ENCODE measurements around the gene ZNF556.

ZNF556 gene

DNA sequence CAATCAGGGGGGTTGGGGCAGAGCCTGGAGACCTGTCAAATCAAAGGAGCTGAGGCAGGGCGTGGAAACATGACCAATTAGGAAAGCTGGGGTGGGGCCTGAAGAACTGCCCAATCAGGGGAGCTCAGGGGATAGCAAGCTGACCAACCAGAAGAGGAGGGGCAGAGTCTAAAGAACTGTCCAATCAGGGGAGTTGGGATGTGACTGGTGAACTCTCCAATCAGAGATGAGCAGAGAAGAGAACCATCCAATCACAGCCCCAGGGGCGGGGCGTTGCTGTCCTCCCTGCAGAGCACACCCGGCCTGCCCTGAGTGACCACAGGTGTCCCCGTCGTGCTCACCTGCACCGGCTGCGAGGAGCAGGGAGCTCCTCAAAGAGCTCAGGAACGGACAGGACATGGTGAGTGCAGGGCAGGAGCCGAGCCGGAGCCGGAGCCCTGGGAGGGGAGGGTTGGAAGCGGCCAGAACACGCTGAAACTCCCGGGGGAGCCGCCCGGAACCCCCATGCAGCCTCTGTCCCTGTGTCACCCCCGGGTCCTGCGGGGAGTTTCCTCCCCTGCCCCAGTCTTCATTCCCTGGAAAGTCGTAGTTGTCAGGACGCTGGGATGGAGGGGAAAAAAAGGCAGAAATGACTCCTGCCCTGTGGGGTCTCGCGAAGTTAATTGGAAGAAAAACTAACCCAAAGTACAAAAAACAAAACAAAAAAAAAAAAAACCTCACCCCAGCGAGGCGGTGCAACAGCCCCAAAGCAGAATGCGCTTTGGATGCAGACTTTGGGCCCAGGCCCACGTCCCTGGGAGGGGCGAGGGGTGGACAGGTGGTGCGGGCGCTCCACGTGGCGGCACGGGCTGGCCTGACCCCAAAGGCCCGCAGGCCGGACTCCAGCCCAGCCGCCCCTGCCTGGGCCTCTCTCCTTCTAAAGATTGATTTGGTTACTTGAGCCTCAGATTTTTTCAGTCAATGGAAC lies at the start of gene ZNF556:
TSS of gene ZNF556 (plus strand) at position 311 of the 967 bp plus-strand sequence. CDS start at position 398, 87 bp downstream.
- H3K36me3 Mint-ChIP-seq (ENCODE audit: low read depth) = no peaks in the 10 kb centered on the region
- peak within 1 kb of the TSS; percentile 82 to 96 (median 95) for H3K27ac Mint-ChIP-seq
- H3K9me3 Mint-ChIP-seq = peaks cover 43% of the 10 kb centered on the region
- TF ChIP-seq, protein P1, sequence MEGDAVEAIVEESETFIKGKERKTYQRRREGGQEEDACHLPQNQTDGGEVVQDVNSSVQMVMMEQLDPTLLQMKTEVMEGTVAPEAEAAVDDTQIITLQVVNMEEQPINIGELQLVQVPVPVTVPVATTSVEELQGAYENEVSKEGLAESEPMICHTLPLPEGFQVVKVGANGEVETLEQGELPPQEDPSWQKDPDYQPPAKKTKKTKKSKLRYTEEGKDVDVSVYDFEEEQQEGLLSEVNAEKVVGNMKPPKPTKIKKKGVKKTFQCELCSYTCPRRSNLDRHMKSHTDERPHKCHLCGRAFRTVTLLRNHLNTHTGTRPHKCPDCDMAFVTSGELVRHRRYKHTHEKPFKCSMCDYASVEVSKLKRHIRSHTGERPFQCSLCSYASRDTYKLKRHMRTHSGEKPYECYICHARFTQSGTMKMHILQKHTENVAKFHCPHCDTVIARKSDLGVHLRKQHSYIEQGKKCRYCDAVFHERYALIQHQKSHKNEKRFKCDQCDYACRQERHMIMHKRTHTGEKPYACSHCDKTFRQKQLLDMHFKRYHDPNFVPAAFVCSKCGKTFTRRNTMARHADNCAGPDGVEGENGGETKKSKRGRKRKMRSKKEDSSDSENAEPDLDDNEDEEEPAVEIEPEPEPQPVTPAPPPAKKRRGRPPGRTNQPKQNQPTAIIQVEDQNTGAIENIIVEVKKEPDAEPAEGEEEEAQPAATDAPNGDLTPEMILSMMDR (IDR thresholded peaks at IDR 0.05; ENCODE audit: unreplicated experiment in 3 of 3) = no peak
- H3K4me1 Mint-ChIP-seq = peaks cover 28% of the 10 kb centered on the region
- peak within 1 kb of the TSS in 2 of 3 experiments; percentile 74 to 77 for H3K4me3 Mint-ChIP-seq
- H3K27me3 Mint-ChIP-seq (ENCODE audit: low read depth) = peaks cover 3% of the 10 kb centered on the region

DNA sequence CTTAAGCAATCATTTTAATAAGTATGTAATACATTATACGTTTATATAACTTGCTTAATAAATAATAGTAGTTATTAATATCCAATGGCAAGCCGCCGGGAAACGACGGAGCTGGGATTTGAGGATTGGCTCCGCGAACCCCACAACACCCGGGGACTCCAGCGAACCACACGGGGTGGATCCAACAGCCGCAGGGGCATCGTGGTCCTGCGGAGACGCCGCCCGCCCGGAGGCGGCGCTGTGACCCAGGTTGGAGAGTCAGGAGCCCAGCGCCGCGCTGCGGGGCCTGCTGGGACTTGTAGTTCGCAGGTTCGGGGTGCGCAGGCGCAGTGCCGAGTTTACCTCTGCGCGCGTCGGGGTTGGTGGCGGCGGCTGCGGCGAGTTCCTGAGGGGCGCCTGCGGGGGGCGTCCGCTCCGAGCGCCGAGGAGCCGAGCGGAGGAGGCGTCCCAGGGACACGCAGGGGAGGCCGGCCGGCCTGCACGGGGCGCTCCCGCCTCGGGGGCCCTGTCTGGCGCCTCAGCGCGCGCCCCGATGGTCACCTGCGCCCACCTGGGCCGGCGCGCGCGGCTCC lies 47.5 kb upstream of the ZNF556 start, which contains the start of gene ZNF554:
TSS of gene ZNF554 (plus strand) at position 329 of the 572 bp plus-strand sequence. CDS start at position 533, 204 bp downstream.
- TF ChIP-seq, protein P1 (IDR thresholded peaks at IDR 0.05; ENCODE audit: unreplicated experiment in 3 of 3) = peak; percentile 95 to 98 (median 96)
- peaks cover 3% of the 10 kb centered on the region for H3K9me3 Mint-ChIP-seq
- no peaks in the 10 kb centered on the region for H3K27me3 Mint-ChIP-seq (ENCODE audit: low read depth)
- H3K27ac Mint-ChIP-seq = peak within 1 kb of the TSS in 1 of 3 experiments; percentile 43
- H3K36me3 Mint-ChIP-seq (ENCODE audit: low read depth) = peaks cover 23% of the 10 kb centered on the region
- H3K4me3 Mint-ChIP-seq = peak within 1 kb of the TSS; percentile 92 to 96 (median 94)
- H3K4me1 Mint-ChIP-seq = no peaks in the 10 kb centered on the region

DNA sequence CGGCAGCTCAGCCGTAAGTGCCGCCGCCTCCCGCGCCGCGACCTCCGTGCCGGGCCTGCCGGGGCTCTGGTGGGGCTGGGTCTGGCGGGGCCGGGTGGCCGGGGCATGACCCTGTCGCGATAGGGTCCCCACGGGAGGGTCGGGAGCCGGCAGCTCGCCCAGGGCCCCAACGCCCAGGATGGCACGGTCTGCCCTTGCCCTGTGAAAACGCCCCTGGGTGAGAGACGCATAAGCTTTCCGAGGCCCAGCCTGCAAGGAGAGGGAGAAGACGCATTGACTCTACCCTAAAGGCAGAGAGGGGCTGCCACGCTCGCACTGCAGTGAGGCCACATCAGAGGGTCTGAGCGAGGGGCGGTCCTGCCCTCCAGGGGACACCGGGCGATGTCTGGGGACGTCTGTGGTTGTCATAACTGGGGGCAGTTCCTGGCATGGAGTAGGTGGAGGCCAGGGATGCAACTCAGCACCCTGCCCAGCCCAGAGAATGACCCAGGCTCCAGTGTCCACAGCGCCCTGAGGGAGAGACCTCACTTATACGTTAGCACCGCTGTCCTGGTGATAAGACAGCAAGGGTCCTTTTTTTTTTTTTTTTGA lies 46.9 kb upstream of the ZNF556 start:
- H3K4me3 Mint-ChIP-seq = peak overlapping the region; percentile 92 to 96 (median 94)
- H3K9me3 Mint-ChIP-seq = peaks cover 5% of the 10 kb centered on the region
- H3K27me3 Mint-ChIP-seq (ENCODE audit: low read depth) = no peaks in the 10 kb centered on the region
- H3K27ac Mint-ChIP-seq = peak overlapping the region in 1 of 3 experiments; percentile 43
- peaks cover 29% of the 10 kb centered on the region for H3K36me3 Mint-ChIP-seq (ENCODE audit: low read depth)
- TF ChIP-seq, protein P1 (IDR thresholded peaks at IDR 0.05; ENCODE audit: unreplicated experiment in 3 of 3) = no peak
- no peaks in the 10 kb centered on the region for H3K4me1 Mint-ChIP-seq

DNA sequence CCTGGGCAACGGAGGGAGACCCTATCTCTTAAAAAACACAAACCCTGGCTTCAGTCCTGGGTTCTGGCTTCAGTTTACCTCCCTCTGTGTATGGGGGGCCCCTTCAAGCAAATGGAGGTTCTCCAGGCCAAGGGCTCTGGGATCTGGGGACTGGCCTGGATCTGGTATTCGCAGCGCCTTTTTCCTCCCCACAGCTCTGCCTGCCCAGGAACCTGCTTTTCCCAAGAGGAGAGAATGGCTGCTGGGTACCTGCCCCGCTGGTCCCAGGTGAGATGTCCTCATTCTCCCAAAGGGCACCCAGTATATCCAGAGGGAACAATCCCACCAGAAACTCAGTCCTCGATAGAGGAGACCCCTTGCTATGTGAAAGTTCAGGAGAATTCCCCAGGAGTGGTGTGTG lies 44.3 kb upstream of the ZNF556 start:
- TF ChIP-seq, protein P1 (IDR thresholded peaks at IDR 0.05; ENCODE audit: unreplicated experiment in 3 of 3) = no peak
- Mint-ChIP-seq H3K27ac (no peak overlapping the region), H3K9me3 (peaks cover 19% of the 10 kb centered on the region), H3K27me3 (ENCODE audit: low read depth) (no peaks in the 10 kb centered on the region), H3K4me1 (no peaks in the 10 kb centered on the region), H3K4me3 (peak overlapping the region in 1 of 3 experiments; percentile 38), H3K36me3 (ENCODE audit: low read depth) (peaks cover 52% of the 10 kb centered on the region)

DNA sequence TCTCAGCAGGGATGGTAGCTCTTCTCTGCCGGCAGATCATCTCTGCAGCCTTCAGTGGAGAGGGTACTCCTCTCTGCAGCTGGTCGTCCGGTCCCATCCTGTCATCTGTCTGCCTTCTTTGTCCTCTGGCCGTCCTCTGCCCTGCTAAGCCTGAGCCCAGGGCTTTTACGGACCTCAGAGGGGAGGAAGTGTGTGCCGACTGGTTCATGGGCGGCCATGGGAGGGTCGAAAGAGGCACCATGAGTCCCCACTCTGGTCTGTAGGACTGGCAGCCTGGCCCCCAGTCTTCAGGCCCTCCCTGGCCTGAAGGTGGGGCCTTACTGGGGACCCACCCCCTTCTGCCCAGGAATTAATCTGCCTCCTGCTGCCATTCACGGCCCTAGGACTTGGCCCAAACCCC lies 43.5 kb upstream of the ZNF556 start:
- Mint-ChIP-seq H3K4me1 (no peaks in the 10 kb centered on the region), H3K36me3 (ENCODE audit: low read depth) (peaks cover 60% of the 10 kb centered on the region), H3K27ac (no peak overlapping the region), H3K4me3 (no peak overlapping the region), H3K9me3 (peaks cover 27% of the 10 kb centered on the region), H3K27me3 (ENCODE audit: low read depth) (no peaks in the 10 kb centered on the region)
- TF ChIP-seq, protein P1 (IDR thresholded peaks at IDR 0.05; ENCODE audit: unreplicated experiment in 3 of 3) = no peak
